GM12891 (cell line): Measurements from ENCODE around the gene PDZD7.

Source experiments
- DNase-seq: peaks from one replicate; pipeline ENCODE4 v3.0.0; 2011; ENCODE audit warnings: low spot score; ENCODE audit not compliant: insufficient read length
- FAIRE-seq: peaks from 2 replicates; lab custom pipeline; 2011; peaks lifted over from hg19 to GRCh38; lab: Jason Lieb, UNC
- PAX5 ChIP-seq: IDR thresholded peaks from 2 replicates; pipeline ENCODE4 v1.6.1; 2011; ENCODE audit warnings: low read length, moderate library complexity, mild to moderate bottlenecking; ENCODE audit not compliant: insufficient read depth, severe bottlenecking
- POLR2A ChIP-seq: IDR thresholded peaks from 2 replicates; pipeline ENCODE4 v1.6.1; 2011; ENCODE audit warnings: low read depth, low read length, control low read depth
- POLR2AphosphoS5 ChIP-seq: IDR thresholded peaks from 2 replicates; pipeline ENCODE4 v1.6.1; 2011; ENCODE audit warnings: low read depth, low read length, control low read depth
- POU2F2 ChIP-seq: IDR thresholded peaks from 2 replicates; pipeline ENCODE4 v1.6.1; 2011; ENCODE audit warnings: low read depth, mild to moderate bottlenecking, control low read depth, low read length, moderate library complexity
- SPI1 ChIP-seq: IDR thresholded peaks from 2 replicates; pipeline ENCODE4 v1.6.1; 2011; ENCODE audit warnings: low read depth, low read length, control low read depth
- TAF1 ChIP-seq: IDR thresholded peaks from 2 replicates; pipeline ENCODE4 v1.6.1; 2011; ENCODE audit warnings: low read depth, low read length, control low read depth

PDZD7 gene

GRCh38 chr10:100963826-100964225 is 67.1 kb downstream of the PDZD7 start:
- FAIRE-seq (no peak), DNase-seq (no peak)
- TF ChIP-seq POU2F2 (no peak), PAX5 (no peak), SPI1 (no peak), POLR2AphosphoS5 (no peak), POLR2A (no peak), TAF1 (no peak)

DNA sequence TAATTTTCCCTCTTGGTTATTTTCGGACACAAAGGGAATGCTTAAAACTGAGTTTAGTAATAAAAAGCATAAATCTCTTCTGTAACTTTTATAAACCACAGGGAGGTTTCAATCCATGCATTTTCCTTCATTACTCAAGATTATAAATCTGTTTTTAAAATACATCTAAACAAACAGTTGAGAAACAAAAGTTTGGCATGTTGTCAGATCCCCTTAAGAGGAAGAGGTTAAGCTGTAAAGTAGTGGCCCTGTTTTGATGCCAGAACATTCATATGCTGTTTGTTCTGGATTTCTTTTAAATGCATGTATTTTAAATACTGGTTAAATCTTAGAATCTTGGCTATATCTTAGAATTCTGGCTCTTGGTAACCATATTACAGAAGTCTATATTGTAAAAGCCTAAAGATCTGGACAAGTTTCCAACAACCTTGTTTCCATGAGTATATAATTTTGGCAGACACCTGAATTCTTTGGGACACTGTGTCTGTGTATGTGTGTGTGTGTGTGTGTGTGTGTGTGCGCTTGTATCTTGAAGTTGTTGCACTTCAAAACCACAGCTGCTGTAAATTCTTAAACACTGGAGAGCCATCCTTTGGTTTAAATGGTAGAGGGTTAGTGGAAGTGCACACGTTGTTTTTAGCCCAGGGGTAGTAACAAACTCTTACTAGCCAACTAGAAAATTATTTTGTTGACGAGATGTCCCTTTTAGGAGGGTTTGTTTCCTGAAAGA is 68.4 kb downstream of the PDZD7 start:
- no peak for DNase-seq
- no peak for FAIRE-seq
- TF ChIP-seq POLR2A (no peak), SPI1 (no peak), POLR2AphosphoS5 (no peak), TAF1 (no peak), PAX5 (no peak), POU2F2 (no peak)

DNA sequence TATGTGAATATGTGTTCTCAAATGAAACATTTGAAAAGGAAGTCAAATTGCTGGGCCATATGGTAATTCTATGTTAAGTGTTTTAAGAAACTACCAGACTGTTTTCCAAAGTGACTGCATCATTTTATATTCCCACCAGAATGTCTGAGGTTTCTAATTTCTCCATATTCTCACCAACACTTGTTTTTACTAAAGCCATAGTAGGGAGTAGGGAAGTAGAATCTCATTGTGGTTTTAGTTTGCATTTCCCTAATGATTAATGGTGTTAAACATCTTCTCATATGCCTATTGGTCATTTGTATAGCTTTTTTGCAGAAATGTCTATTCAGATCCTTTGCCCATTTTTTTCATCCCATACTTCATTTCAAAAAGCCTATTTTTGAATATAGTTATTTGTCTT is 70.7 kb downstream of the PDZD7 start:
- no peak for DNase-seq
- no peak for TF ChIP-seq TAF1
- no peak for TF ChIP-seq POLR2A
- no peak for TF ChIP-seq SPI1
- no peak for TF ChIP-seq POU2F2
- no peak for TF ChIP-seq POLR2AphosphoS5
- TF ChIP-seq PAX5: no peak
- no peak for FAIRE-seq
